ENCODE data around the gene CHRDL2. TPM values are rescaled to one million over a fixed set of nuclear protein-coding genes. Genes with fewer than 3 reads are reported as not detected.
A peak's percentile ranks its signal among the peaks of the same experiment; 100 is the strongest.

CHRDL2 gene
- polyA plus RNA-seq, 2 of the 4 experiments (the other 2 are of a cell fraction): 2.3 to 5.8 TPM

- Histone ChIP-seq H3K4me1 (peaks cover 31% of the 10 kb centered on the region), H3K27ac (peak within 1 kb of the TSS; percentile 83 to 97), H3K4me3 (peak within 1 kb of the TSS; percentile 62), H3K9me3 (no peaks in the 10 kb centered on the region), H3K4me2 (peak within 1 kb of the TSS; percentile 82)
- TF ChIP-seq POLR2A (IDR thresholded peaks at IDR 0.05; ENCODE audit: low read length) (peak; percentile 68), PHF8 (IDR thresholded peaks at IDR 0.05; ENCODE audit: borderline replicate concordance, low read depth) (peak; percentile 81), POLR2AphosphoS2 (conservative IDR thresholded peaks at IDR 0.05; ENCODE audit: low read length) (no peak), JUN (IDR thresholded peaks at IDR 0.05) (peak; percentile 44 to 89; a peak in 3 of 5 replicates), BCL3 (IDR thresholded peaks at IDR 0.05) (peak; percentile 70; the same call in 1 of the 3 replicates)
- FAIRE-seq (no peak), DNase-seq (ENCODE audit: low read depth in 1 of 2, low spot score in 1 of 2) (peak; percentile 95 to 98), ATAC-seq (peak; percentile 97 to 99)
- POLR2A ChIA-PET: interaction anchor here (0.6 kb wide), 2 partner anchors 44 to 50 kb away, joined by 3 to 5 read pairs; no protein-coding TSS in a partner anchor
- WGBS (ENCODE audit: missing lambda C conversion rate): 8% methylated on average over 25 of the region's 47 CpGs
- CTCF ChIA-PET: interaction anchor here (0.5 to 2.7 kb wide), 5 partner anchors 9 to 721 kb away, joined by 3 to 21 read pairs (median 4); no protein-coding TSS in a partner anchor
These were observed 17.2 kb upstream of the CHRDL2 start, which contains the start of gene RNF169 for GRCh38 chr11:74748211-74749126. Gene RNF169, plus strand, starts transcription at chr11:74748849. Its CDS starts 32 bp downstream, at chr11:74748881.

DNA sequence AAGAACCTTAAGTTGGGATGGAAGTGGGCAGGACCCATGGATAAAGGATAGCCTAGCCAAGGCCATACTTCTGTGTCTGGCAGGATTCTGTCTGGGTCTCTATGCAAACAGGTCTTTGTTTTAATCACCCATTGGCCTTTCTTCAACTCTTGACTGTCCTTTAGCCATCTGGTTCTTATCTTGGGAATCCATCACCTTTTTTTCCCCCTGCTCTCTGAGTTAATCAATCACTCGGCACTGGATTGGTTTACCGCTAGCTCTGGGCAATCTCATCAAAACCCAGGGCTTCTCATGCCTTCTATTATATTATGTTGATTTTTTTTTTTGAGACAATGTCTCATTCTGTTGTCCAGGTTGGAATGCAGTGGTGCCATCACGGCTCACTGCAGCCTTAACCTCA is 15.6 kb upstream of the CHRDL2 start:
- no peak for DNase-seq (ENCODE audit: low read depth in 1 of 2, low spot score in 1 of 2)
- H3K4me2 ChIP-seq: no peak overlapping the region
- no peak for ATAC-seq
- H3K4me3 ChIP-seq: no peak overlapping the region
- 97% methylated on average over 3 of the region's 3 CpGs for WGBS (ENCODE audit: missing lambda C conversion rate)
- TF ChIP-seq HOXA7 (CRISPR knock-in tag; IDR thresholded peaks at IDR 0.05) (no peak), ZSCAN20 (CRISPR knock-in tag; IDR thresholded peaks at IDR 0.05) (no peak), USF2 (IDR thresholded peaks at IDR 0.05) (no peak), HDAC2 (IDR thresholded peaks at IDR 0.05) (no peak)
- peaks cover 21% of the 10 kb centered on the region for H3K4me1 ChIP-seq
- CTCF ChIA-PET: interaction anchor here (0.9 to 2.4 kb wide), 2 partner anchors 20 to 113 kb away, joined by 3 to 15 read pairs; no protein-coding TSS in a partner anchor
- no peak for FAIRE-seq
- H3K9me3 ChIP-seq: no peaks in the 10 kb centered on the region
- H3K27ac ChIP-seq: no peak overlapping the region
- POLR2A ChIA-PET: no interaction called here

- H3K4me3 ChIP-seq: no peak overlapping the region
- ATAC-seq: no peak
- H3K4me1 ChIP-seq: peaks cover 6% of the 10 kb centered on the region
- WGBS (ENCODE audit: missing lambda C conversion rate): 50% methylated on average over 4 of the region's 4 CpGs
- no peaks in the 10 kb centered on the region for H3K9me3 ChIP-seq
- TF ChIP-seq USF2 (IDR thresholded peaks at IDR 0.05): no peak
- no peak for TF ChIP-seq HOXA7 (CRISPR knock-in tag; IDR thresholded peaks at IDR 0.05)
- TF ChIP-seq SMC3 (IDR thresholded peaks at IDR 0.05): no peak
- no peak for TF ChIP-seq NR3C1 (IDR thresholded peaks at IDR 0.05)
- no peak for TF ChIP-seq ZFP36 (IDR thresholded peaks at IDR 0.05; ENCODE audit: borderline replicate concordance, partially characterized antibody)
- ChIA-PET POLR2A (no interaction called here), CTCF (interaction anchor here (0.6 to 2.0 kb wide), 8 partner anchors 18 to 464 kb away, joined by 3 to 13 read pairs (median 3); no protein-coding TSS in a partner anchor)
- H3K27ac ChIP-seq: no peak overlapping the region
- H3K4me2 ChIP-seq: no peak overlapping the region
- DNase-seq (ENCODE audit: low read depth in 1 of 2, low spot score in 1 of 2): no peak
- FAIRE-seq: no peak
These were observed 13.1 kb upstream of the CHRDL2 start for GRCh38 chr11:74744277-74744676.

DNA sequence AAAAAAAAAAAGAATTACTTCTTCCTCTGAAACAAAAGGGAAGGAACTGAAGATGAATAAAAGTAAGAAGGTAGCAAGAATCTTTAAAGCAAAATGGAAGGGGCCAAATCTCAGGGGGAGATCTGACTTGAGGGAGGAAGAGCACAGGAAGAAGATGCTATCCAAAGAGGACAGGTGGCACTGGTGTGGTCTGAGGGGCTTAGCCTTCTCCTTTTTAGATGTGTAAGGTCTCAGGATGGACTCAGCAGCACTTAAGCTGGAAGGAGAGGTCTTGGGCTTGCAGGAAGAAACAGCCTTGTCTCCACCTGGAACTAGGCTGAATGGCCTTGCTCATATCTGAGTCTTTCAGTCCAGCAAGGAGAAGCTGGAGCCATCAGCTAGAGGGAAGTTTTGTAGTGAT is 12.4 kb upstream of the CHRDL2 start:
- Histone ChIP-seq H3K27ac (no peak overlapping the region), H3K4me1 (peaks cover 6% of the 10 kb centered on the region), H3K4me3 (no peak overlapping the region), H3K9me3 (no peaks in the 10 kb centered on the region), H3K4me2 (no peak overlapping the region)
- no peak for DNase-seq (ENCODE audit: low read depth in 1 of 2, low spot score in 1 of 2)
- POLR2A ChIA-PET: no interaction called here
- no peak for ATAC-seq
- FAIRE-seq: no peak
- TF ChIP-seq, protein P1, sequence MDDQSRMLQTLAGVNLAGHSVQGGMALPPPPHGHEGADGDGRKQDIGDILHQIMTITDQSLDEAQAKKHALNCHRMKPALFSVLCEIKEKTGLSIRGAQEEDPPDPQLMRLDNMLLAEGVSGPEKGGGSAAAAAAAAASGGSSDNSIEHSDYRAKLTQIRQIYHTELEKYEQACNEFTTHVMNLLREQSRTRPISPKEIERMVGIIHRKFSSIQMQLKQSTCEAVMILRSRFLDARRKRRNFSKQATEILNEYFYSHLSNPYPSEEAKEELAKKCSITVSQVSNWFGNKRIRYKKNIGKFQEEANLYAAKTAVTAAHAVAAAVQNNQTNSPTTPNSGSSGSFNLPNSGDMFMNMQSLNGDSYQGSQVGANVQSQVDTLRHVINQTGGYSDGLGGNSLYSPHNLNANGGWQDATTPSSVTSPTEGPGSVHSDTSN (IDR thresholded peaks at IDR 0.05): no peak
- TF ChIP-seq CBX8 (IDR thresholded peaks at IDR 0.05) (no peak), HES2 (IDR thresholded peaks at IDR 0.05) (no peak), JUN (IDR thresholded peaks at IDR 0.05) (no peak), RCOR1 (IDR thresholded peaks at IDR 0.05; ENCODE audit: low read depth, low read length) (no peak), EP300 (IDR thresholded peaks at IDR 0.05) (no peak), ESRRA (IDR thresholded peaks at IDR 0.05; ENCODE audit: borderline replicate concordance, low read length) (no peak), RAD21 (conservative IDR thresholded peaks at IDR 0.05 in 1 of 2, IDR thresholded peaks at IDR 0.05 in 1 of 2) (no peak), ZFP36 (IDR thresholded peaks at IDR 0.05; ENCODE audit: borderline replicate concordance, partially characterized antibody) (no peak)
- CTCF ChIA-PET: interaction anchor here (0.6 to 2.0 kb wide), 4 partner anchors 17 to 290 kb away, joined by 3 to 13 read pairs (median 8); no protein-coding TSS in a partner anchor

All from A549 (cell line).